HG02642 (cell line): ENCODE measurements around the gene CACNB2.
"Not testable (repeated sequence)": the region's sequence is repeated elsewhere in the genome, so short reads cannot be mapped to it uniquely, and the experiment has no call there.

ENCODE experiments used
- ATAC-seq: cut with Tn5 transposase; IDR thresholded peaks from one replicate; pipeline ENCODE4 v1.9.1; 2021; ENCODE audit warnings: mild to moderate bottlenecking; ENCODE audit not compliant: unreplicated experiment, poor library complexity

Gene CACNB2

DNA sequence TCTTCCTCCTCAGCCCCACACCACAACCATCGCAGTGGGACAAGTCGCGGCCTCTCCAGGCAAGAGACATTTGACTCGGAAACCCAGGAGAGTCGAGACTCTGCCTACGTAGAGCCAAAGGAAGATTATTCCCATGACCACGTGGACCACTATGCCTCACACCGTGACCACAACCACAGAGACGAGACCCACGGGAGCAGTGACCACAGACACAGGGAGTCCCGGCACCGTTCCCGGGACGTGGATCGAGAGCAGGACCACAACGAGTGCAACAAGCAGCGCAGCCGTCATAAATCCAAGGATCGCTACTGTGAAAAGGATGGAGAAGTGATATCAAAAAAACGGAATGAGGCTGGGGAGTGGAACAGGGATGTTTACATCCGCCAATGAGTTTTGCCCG is 399.1 kb downstream of the CACNB2 start:
- ATAC-seq, result no peak

DNA sequence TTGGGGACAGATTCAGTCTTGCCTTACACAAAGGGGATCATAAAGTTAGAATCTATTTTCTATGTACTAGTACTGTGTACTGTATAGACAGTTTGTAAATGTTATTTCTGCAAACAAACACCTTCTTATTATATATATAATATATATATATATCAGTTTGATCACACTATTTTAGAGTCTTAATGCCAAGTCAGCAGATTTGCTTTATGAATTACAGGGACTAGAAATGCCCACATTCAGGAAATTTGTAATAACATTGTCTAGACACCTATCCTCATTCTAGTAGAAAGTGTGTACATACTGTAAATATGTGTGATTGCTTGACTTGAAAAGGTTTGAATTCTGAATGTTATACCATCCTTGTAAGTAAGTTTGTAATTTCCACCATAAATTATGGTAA is 400.0 kb downstream of the CACNB2 start:
- no peak for ATAC-seq

DNA sequence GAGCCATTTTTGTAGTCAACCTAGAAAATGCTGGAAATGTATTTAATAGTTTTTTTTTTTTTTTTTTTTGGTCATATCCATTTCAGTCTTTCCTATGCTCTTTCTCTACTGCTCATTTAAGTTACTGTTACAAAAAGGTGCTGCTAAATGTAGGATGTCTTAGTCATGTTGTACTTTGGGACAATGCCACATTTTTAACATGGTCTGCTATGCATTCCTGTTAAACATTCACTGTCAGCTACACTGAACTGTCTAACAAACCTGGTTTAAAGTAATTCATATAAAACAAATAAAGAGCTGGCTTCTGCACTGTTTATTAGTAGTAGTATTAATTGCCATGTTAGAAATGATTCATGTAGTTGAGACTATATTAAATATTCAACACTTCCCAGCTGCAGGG is 402.6 kb downstream of the CACNB2 start:
- no peak for ATAC-seq

DNA sequence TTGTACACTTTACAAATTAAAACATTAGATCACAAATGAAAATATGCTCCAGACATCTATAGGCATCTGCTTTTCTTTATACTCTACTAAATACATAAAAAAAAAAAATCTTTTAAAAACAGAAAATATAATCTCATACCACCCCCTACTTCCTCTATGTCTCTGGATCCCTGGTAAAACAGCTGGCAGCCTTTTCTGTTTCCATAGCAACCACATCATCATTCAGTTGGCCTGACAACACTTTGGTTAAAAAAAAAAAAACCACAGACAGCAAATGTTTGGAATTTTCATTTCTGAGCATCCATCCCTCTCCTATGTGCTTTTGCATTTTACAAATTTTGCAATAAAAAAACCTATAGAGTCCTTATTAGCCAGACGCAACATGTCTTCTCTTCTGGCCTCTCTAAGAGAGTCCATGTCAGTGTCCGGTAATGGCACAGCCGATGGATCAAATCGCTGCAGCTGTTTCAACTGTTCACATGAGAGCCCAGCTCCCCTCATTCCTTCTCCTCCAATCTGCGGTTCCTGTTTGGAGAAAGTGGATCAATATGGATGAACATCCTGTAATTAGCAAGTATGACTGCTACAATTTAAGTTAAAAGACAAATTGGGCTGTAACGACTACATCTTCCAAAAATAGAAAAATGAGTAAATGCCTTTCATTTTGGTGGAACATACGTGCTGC is 405.5 kb downstream of the CACNB2 start:
- ATAC-seq, result no peak

DNA sequence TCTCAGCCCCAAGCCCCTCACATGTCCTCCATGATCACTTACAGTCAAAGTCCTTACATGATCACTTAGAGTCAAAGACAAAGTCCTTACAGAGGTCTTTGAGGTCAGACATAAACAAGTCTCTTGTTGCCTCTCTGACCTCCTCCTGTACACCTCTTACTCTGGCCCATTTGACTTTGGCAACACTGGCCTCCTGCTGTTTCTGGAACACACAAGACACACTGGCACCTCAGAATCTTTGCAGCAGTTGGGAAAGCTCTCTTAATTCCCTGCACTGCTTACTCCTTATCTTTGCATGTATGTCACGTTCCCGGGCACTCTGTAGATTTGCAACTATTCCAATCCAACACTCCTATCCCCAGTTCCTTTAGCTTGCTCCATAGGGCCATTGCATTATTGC is 408.9 kb downstream of the CACNB2 start:
- no peak for ATAC-seq

DNA sequence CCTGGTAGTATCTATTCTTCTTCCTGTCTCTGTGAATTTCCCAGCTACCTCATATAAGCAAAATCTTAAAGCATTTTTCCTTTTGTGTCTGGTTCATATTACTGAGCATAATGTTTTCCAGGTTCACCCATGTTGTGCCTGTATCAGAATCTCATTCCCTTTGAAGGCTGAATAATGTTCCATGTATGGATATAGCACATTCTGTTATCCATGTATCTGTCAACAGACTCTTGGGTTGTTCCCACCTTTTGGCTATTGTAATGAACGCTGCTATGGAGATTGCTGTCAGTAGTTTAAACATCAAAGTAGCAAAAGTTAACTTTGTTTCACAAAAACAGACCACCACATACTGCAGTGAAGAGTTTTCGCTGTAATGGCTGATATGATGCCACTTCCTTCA is 411.2 kb downstream of the CACNB2 start:
- no peak for ATAC-seq

DNA sequence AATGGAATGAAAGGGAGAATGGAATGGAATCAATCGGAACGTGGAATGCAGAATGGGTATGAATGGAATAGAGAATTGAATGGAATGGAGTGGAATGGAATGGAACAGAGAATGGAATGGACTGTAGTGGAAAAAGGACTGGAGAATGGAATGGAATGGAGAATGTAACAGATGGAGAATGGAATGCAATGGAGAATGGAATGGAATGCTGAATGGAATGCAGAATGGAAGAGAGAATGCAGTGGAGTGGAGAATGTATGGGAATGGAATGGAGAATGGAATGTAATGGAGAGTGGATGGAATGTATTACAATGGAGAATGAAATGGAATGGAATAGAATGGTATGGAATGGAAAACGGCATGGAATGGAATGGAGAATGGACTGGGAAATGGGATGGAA is 414.3 kb downstream of the CACNB2 start:
- ATAC-seq, result no peak

DNA sequence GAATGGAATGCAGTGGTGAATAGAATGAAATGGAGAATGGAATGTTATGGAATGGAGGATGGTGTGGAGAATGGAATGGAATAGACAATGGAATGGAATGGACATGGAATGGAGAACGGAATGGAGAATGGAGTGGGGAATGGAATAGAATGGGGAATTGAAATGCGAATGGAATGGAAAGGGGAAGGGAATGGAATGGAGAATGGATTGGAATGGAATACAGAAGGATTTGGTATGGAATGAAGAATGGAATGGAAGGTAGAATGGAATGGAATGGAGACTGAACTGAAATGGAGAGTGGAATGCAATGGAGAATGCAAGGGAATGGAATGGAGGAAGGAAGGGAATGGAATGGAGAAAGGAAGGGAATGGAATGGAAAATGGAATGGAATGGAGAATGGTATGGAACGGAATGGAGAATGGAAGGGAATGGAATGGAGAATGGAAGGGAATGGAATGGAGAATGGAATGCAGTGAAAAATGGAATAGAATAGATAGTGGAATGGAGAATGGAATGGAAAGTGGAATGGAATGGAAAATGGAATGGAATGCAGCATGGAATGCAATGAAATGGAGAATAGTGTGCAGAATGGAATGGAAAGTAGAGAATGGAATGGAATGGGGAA is 416.4 kb downstream of the CACNB2 start:
- ATAC-seq, result no peak

DNA sequence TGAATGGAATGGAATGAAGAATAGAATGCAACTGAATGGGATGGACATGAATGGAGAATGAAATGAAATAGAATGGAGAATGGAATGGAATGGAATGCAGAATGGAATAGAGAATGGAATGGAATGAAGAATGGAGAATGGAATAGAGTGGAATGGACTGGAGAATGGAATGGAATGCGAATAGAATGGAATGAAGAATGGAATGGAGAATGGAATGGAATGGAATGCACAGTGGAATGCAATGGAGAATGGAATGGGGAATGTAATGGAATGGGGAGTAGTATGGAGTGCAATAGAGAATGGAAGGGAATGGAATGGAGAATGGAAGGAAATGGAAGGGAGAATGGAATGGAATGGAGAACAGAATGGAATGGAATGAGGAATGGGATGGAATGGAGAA is 417.7 kb downstream of the CACNB2 start:
- no peak for ATAC-seq

DNA sequence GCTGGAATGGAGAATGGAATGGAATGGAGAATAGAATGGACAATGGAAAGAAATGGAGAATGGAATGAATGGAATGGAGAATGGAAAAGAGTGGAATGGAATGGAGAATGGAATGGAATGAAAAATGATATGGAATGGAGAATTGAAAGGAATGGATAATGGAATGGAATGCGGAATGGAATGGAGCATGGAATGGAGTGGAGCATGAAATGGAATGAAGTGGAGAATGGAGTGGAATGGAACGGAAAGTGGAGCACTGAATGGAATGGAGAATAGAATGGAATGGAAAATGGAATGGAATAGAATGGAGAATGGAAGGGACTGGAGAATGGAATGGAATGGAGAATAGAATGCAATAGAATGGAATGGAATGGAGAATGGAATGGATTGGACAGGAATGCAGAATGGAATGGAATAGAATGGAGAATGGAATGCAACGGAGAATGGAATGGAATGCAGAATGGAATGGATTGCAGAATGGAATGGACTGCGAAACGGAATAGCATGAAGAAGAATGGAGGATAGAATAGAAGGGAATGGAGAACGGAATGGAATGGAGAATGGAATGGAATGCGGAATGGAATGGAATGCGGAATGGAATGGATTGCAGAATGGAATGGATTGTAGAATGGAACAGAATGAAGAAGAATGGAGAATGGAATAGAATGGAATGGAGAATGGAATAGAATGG is 421.8 kb downstream of the CACNB2 start:
- ATAC-seq, result no peak

DNA sequence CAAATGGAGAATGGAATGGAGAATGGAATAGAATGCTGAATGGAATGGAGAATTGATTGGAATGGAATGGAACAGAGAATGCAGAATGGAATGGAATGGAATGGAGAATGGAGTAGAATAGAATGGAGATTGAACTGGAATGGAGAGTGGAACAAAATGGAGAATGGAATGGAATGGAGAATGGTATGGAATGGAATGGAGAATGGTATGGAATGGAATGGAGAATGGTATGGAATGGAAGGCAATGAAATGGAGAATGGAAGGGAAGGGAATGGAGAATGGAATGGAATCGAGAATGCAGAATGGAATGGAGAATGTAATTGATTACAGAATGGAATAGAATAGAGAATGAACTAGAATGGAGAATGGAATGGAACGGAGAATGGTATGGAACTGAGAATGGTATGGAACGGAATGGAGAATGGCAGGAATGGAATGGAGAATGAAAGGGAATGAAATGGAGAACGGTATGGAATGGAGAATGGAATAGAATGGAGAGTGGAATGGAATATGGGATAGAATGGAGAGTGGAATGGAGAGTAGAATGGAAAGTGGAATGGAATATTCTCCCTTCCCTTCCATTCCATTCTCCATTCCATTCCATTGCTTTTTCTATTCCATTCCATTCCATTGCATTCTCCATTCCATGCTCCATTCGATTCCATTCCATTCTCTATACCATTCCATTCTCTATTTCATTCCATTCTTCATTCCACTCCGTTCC is 422.9 kb downstream of the CACNB2 start:
- no peak for ATAC-seq

DNA sequence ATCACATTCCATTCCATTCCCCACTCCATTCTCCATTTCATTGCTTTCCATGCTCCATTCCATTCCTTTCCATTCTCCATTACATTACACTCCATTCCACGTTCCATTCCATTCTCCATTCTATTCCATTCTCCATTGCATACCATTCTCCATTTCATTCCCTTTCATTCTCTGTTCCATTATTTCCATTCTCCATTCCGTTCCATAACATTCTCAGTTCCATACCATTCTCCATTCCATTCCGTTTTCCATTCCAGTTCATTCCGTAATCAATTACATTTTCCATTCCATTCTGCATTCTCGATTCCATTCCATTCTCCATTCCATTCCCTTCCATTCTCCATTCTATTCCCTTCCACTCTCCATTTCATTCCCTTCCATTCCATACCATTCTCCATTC is 424.8 kb downstream of the CACNB2 start:
- no peak for ATAC-seq

DNA sequence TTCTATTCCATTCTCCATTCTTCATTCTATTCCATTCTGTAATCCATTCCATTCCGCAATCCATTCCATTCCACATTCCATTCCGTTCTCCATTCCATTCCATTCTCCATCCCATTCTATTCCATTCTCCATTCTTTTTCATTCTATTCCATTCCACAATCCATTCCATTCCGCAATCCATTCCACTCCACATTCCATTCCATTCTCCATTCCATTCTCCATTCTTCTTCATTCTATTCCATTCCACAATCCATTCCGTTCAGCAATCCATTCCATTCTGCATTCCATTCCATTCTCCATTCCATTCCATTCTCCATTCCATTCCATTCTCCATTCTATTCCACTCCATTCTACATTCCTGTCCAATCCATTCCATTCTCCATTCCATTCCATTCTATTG is 426.0 kb downstream of the CACNB2 start:
- no peak for ATAC-seq

DNA sequence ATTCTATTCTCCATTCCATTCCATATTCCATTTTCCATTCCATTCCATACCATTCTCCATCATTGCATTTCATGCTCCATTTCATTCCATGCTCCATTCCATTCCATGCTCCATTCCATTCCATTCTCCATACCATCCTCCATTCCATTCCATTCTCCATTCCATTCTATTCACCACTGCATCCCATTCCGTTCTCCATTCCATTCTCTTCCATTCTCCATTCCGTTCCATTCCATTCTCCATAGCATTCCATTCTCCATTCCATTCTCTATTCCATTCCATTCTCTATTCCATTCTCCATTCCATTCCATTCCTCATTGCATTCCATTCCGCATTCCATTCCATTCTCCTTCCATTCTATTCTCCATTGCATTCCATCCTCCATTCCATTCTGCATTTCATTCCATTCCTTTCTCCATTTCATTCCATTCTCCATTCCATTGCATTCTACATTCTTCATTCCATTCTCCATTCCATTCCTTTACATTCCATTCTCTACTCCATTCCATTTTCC is 427.2 kb downstream of the CACNB2 start:
- ATAC-seq, result no peak

DNA sequence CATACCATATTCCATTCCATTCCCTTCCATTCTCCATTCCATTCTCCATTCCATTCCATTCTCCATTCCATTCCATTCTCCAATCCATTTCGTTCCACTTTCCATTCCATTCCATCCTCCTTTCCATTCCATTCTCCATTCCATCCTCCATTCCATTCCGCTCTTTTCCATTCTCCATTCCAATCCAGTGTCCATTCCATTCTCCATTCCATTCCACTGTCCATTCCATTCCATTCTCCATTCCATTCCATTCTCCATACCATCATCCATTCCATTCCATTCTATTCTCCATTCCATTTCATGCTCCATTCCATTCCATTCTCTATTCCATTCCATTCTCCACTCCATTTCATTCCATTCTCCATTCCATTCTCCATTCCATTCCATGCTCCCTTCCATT is 430.2 kb downstream of the CACNB2 start:
- ATAC-seq, result not testable (repeated sequence)

DNA sequence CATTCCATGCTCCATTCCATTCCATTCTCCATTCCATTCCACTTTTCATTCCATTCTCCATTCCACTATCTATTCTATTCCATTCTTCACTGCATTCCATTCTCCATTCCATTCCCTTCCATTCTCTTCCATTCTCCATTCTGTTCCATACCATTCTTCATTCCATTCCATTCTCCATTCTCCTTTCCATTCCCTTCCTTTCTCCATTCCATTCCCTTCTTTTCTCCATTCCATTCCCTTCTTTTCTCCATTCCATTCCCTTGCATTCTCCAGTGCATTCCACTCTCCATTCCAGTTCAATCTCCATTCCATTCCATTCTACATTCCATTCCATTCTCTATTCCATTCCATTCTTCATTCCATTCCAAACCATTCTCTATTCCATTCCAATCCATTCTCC is 430.9 kb downstream of the CACNB2 start:
- ATAC-seq, result no peak

DNA sequence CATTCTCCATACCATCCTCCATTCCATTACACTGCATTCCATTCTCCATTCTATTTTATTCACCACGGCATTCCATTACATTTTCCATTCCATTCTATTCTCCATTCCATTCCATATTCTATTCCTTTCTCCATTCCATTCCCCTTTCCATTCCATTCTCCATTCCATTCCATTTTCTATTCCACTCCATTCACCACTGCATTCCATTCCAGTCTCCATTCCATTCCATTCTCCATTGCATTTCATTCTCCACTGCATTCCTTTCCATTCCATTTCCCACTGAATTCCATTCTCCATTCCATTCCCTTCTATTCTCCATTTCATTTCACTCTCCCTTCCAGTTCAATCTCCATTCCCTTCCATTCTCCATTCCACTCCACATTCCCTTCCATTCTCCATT is 431.6 kb downstream of the CACNB2 start:
- ATAC-seq, result no peak

DNA sequence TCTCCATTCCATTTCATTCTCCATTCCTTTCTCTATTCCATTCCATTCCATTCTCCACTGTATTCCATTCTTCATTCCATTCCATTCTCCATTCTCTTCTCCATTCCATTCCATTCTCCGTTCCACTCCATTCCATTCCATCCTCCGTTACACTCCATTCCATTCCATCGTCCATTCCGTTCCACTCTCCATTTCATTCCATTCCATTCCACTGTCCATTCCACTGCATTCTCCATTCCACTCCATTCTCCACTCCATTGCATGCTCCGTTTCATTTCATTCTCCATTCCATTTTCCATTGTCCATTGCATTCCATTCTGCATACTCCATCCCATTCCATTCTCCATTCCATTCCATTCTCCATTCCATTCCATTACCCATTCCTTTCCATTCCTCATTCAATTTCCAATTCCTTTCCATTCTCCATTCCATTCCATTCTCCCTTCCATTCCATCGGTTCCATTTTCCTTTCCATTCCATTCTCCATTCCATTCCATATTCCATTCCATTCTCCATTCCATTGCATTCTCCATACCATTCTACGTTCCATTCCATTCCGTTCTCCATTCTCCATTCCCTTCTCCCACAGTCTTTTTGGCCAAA is 432.8 kb downstream of the CACNB2 start:
- ATAC-seq, result no peak

DNA sequence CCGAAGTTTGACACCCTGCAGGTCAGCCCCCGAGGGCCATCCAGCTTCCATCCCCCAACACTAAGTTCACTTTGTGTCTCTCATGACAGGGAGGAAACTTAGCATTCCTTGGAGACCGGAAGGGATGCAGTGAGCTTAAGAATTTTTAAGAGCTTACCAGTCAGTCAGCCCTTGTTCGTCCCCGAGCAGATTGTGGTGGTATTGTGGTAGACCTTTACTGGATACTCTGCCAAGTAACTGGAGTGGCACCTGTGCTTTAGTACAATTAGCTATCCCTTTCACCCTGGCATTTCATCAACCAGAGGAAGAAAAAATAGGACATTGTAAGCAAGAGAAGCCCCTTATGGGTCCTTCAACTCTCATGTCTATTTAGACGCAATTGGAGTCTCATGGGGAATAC is 436.4 kb downstream of the CACNB2 start:
- no peak for ATAC-seq

DNA sequence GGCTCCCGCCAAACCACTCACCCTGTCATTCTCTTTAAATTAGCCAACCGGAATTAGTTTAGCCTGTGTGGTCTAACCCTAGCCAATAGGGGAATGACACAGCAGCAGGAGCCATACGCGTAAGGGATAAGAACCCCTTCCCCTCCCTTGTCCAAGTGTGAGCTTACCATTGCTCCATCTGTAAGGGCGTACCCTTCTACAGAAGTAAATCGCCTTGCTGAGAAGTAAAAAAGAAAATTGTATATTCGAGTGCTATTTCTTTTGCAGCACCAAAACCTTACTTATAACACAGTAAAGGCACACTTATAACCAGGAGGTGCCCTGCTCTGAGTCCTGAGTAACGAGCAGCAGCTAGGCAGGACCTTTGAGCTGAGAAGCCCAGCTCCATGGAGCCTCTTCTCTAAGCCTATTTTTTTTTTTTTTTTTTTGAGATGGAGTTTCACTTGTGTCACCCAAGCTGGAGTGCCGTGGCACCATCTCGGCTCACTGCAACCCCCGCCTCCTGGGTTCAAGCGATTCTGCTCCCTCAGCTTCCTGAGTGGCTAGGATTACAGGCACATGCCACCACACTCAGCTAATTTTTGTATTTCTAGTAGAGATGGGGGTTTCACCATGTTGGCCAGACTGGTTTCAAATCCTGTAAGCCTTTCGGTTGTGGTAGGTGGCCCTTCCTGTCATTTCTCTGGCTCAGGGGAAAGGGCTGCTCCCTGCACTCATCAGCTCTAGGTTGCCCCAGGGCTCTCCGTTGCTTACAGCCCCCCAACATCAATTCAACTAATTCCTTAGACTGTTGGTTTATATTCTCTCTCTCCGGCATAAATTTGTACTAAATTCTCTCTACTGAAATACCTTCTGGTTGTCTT is 437.8 kb downstream of the CACNB2 start:
- ATAC-seq, result no peak
